Adrenal gland (tissue), 12 donors: ENCODE data around the gene EIF4G2. TPM values are rescaled to one million over a fixed set of nuclear protein-coding genes. Genes with fewer than 3 reads are reported as not detected.

Experiments
- DNase-seq, 7 donors: peaks; one replicate each; pipeline ENCODE4 v3.0.0-alpha.2; 2019 to 2020
- H3K27ac ChIP-seq, 5 donors: fragments of 200-600 bp; sonication (generic) in 4 of 5; 1 replicate in 3 of 5; 2 replicates in 2 of 5; pipeline versions ENCODE4 v1.5.1 to v1.8.0; 2016 to 2020; ENCODE audit warnings: mild to moderate bottlenecking in 1 of 5
- H3K27me3 ChIP-seq: fragments of 200-600 bp; 2 replicates; pipeline ENCODE4 v1.8.0; 2021
- H3K36me3 ChIP-seq, 2 donors: fragments of 200-600 bp; replicated peaks in 1 of 2; 1 replicate in 1 of 2; 2 replicates in 1 of 2; pipeline versions ENCODE4 v1.5.1 to v1.8.0; 2018 to 2022
- H3K4me1 ChIP-seq, 2 donors: fragments of 200-600 bp; replicated peaks in 1 of 2; 1 replicate in 1 of 2; 2 replicates in 1 of 2; pipeline versions ENCODE4 v1.5.1 to v1.8.0; 2018 to 2021
- H3K4me3 ChIP-seq, 4 donors: fragments of 200-600 bp; sonication (generic) in 3 of 4; one replicate each; pipeline ENCODE4 v1.5.1; 2016 to 2018
- H3K9me3 ChIP-seq, 3 donors: fragments of 200-600 bp; sonication (generic) in 1 of 3; replicated peaks in 1 of 3; 1 replicate in 2 of 3; 2 replicates in 1 of 3; pipeline versions ENCODE4 v1.5.1 to v1.8.0; 2016 to 2021
- POLR2A ChIP-seq, 2 donors: fragments of 450-650 bp; IDR thresholded peaks; one replicate each; pipeline ENCODE4 v1.6.1; 2017; ENCODE audit warnings: antibody characterized with exemption in 2 of 2, mild to moderate bottlenecking in 2 of 2, moderate library complexity in 1 of 2
- WGBS, 4 donors: extraction: QIAGEN DNeasy Blood & Tissue Kit in 2 of 4; methylation state at CpG; one replicate each; pipeline versions ENCODE4 v1.1.5 to v1.1.7; 2013 to 2017; 5-methylcytosine and 5-hydroxymethylcytosine counted together
- intact Hi-C, 2 donors: fragments of 100-400 bp; cut with DNase I; formaldehyde crosslinking; loops; one replicate each; pipeline versions ENCODE4 v1.14.1 to v1.15.0; 2022 to 2023
- polyA plus RNA-seq, 3 donors: library from polyadenylated mRNA; stranded (reverse); fragments of 200-250 nt in 2 of 3; fragments of 350-450 nt in 1 of 3; fragmentation: Illumina TruSeq in 1 of 3; extraction: RNeasy Lipid Tissue Mini Kit (QIAGEN cat#74804) in 1 of 3; gene quantifications; one replicate each; pipeline ENCODE4 v1.2.3, GENCODE V29; 2013 to 2014
- total RNA-seq, 9 donors: library from RNA; depleted of rRNA in 4 of 9; stranded (reverse); fragments of >200 nt in 4 of 9; fragments of 120-200 nt in 1 of 9; fragmentation: NEBNext Ultra II Directional in 1 of 9; extraction: Animal tissue kit (Norgen Biotek cat#: 25700) in 1 of 9; gene quantifications; one replicate each; pipeline versions ENCODE4 v1.1.0 to v1.2.4, GENCODE V29; 2013 to 2023
- TF ChIP-seq, protein P1 (sequence below), 6 experiments: fragments of 450-650 bp in 4 of 6; fragments of 200-600 bp in 2 of 6; sonication (generic) in 1 of 6; IDR thresholded peaks; 1 replicate in 5 of 6; 2 replicates in 1 of 6; pipeline versions ENCODE4 v1.5.1 to v1.8.0; 2016 to 2021; ENCODE audit warnings: antibody characterized with exemption in 6 of 6, mild to moderate bottlenecking in 2 of 6, moderate library complexity in 1 of 6
- donor health status: healthy with polysubstance abuse.
- donor health status: Bipolar disorder and iron deficiency.
- donor health status: DM: yes; HTN: yes; CAD: no.
- donor health status: DM: no; HTN: no; CAD: no.
- donor health status: DM: no; HTN: no; CAD: no.
- donor health status: DM: yes; HTN: yes; CAD: no.

The EIF4G2 gene
- total and polyA plus RNA-seq, 12 donors: 114 to 1,085 (median 531) TPM

GRCh38 chr11:10809373-10810160, 841 bp upstream of the EIF4G2 start:
- TF ChIP-seq, protein P1, sequence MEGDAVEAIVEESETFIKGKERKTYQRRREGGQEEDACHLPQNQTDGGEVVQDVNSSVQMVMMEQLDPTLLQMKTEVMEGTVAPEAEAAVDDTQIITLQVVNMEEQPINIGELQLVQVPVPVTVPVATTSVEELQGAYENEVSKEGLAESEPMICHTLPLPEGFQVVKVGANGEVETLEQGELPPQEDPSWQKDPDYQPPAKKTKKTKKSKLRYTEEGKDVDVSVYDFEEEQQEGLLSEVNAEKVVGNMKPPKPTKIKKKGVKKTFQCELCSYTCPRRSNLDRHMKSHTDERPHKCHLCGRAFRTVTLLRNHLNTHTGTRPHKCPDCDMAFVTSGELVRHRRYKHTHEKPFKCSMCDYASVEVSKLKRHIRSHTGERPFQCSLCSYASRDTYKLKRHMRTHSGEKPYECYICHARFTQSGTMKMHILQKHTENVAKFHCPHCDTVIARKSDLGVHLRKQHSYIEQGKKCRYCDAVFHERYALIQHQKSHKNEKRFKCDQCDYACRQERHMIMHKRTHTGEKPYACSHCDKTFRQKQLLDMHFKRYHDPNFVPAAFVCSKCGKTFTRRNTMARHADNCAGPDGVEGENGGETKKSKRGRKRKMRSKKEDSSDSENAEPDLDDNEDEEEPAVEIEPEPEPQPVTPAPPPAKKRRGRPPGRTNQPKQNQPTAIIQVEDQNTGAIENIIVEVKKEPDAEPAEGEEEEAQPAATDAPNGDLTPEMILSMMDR (IDR thresholded peaks at IDR 0.05): peak in 2 of 6 experiments; percentile 17
- no peak for TF ChIP-seq POLR2A (IDR thresholded peaks at IDR 0.05)
- no peaks in the 10 kb centered on the region for H3K27me3 ChIP-seq
- 2 to 3% (median 2%) methylated on average over 16 to 29 of the region's 29 CpGs for WGBS, 4 donors
- no peaks in the 10 kb centered on the region for H3K9me3 ChIP-seq
- H3K36me3 ChIP-seq: peaks cover 0 to 25% of the 10 kb centered on the region in 2 donors
- H3K27ac ChIP-seq: peak overlapping the region; percentile 88 to 99 (median 97)
- DNase-seq: peak in 1 of 7 donors; percentile 49
- intact Hi-C loops: loop anchor here (5.0 to 10.0 kb wide), 2 partner anchors 48 to 125 kb away; partner anchors contain the start of gene ZBED5 (in 1 of the 2)
- H3K4me1 ChIP-seq: peaks cover 8 to 33% of the 10 kb centered on the region in 2 donors
- peak overlapping the region; percentile 26 to 87 (median 62) for H3K4me3 ChIP-seq

GRCh38 chr11:10808235-10808552, 532 bp downstream of the EIF4G2 start:
- peak in 1 of 7 donors; percentile 46 for DNase-seq
- H3K9me3 ChIP-seq: no peaks in the 10 kb centered on the region
- intact Hi-C loops: loop anchor here (5.0 to 10.0 kb wide), 2 partner anchors 49 to 127 kb away; partner anchors contain the start of gene ZBED5 (in 1 of the 2)
- TF ChIP-seq, protein P1 (IDR thresholded peaks at IDR 0.05): no peak
- TF ChIP-seq POLR2A (IDR thresholded peaks at IDR 0.05): no peak
- H3K27me3 ChIP-seq: no peaks in the 10 kb centered on the region
- 0 to 1% (median 1%) methylated on average over 21 to 36 of the region's 36 CpGs for WGBS, 4 donors
- peaks cover 0 to 39% of the 10 kb centered on the region in 2 donors for H3K36me3 ChIP-seq
- peaks cover 8 to 38% of the 10 kb centered on the region in 2 donors for H3K4me1 ChIP-seq
- peak overlapping the region; percentile 86 to 96 (median 88) for H3K4me3 ChIP-seq
- H3K27ac ChIP-seq: peak overlapping the region; percentile 86 to 99 (median 97)

- Histone ChIP-seq H3K4me3 (peak overlapping the region; percentile 86 to 96 (median 88)), H3K36me3 (peaks cover 0 to 44% of the 10 kb centered on the region in 2 donors), H3K27ac (peak overlapping the region; percentile 86 to 99 (median 97)), H3K4me1 (peaks cover 8 to 38% of the 10 kb centered on the region in 2 donors), H3K27me3 (no peaks in the 10 kb centered on the region), H3K9me3 (no peaks in the 10 kb centered on the region)
- WGBS, 4 donors: 0 to 1% (median 0%) methylated on average over 20 to 39 of the region's 39 CpGs
- DNase-seq: peak; percentile 61 to 81 (median 70)
- intact Hi-C loops: loop anchor here (5.0 to 10.0 kb wide), 2 partner anchors 50 to 127 kb away; partner anchors contain the start of gene ZBED5 (in 1 of the 2)
- peak in 1 of 2 donors; percentile 47 for TF ChIP-seq POLR2A (IDR thresholded peaks at IDR 0.05)
- TF ChIP-seq, protein P1 (IDR thresholded peaks at IDR 0.05): no peak
Observed at GRCh38 chr11:10807493-10808234, 1.1 kb downstream of the EIF4G2 start.

DNA sequence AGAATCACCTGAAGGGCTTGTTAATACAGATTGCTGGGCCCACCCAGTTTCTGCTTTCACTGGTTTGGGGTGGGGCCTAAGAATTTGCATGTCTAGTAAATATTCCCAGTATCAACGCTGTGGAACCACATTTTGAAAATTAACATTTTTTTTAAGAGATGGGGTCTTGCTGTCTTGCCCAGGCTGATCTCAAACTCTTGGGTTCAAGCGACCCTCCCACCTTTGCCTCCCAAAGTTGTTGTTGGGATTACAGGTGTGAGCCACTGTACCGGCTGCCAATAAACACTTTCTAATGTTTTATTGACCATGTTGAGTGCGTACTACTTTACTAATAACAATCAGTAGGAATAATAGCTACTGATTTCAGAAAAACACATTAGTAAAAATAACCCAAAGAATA, 2.5 kb downstream of the EIF4G2 start:
- Histone ChIP-seq H3K36me3 (peaks cover 0 to 59% of the 10 kb centered on the region in 2 donors), H3K4me1 (peaks cover 8 to 38% of the 10 kb centered on the region in 2 donors), H3K9me3 (no peaks in the 10 kb centered on the region), H3K4me3 (peak overlapping the region in 1 of 4 donors; percentile 87), H3K27me3 (no peaks in the 10 kb centered on the region), H3K27ac (no peak overlapping the region)
- no peak for DNase-seq
- 83 to 92% (median 89%) methylated on average over 4 of the region's 4 CpGs for WGBS, 4 donors
- intact Hi-C loops: loop anchor here (5.0 to 10.0 kb wide), 2 partner anchors 51 to 129 kb away; partner anchors contain the start of gene ZBED5 (in 1 of the 2)
- TF ChIP-seq POLR2A (IDR thresholded peaks at IDR 0.05): no peak
- TF ChIP-seq, protein P1 (IDR thresholded peaks at IDR 0.05): no peak
